H1 (cell line): ENCODE measurements around the gene SYCE1L. TPM values are rescaled to one million over a fixed set of nuclear protein-coding genes. Genes with fewer than 3 reads are reported as not detected.

Source experiments
- CTCF ChIA-PET: fragments of 300-600 bp; sonication (Branson Sonifier 250); formaldehyde crosslinking; loops from one replicate; lab custom pipeline; 2021; ENCODE audit not compliant: partially characterized antibody; lab: Charles Lee
- POLR2A ChIA-PET: fragments of 300-600 bp; sonication (Branson Sonifier 250); formaldehyde crosslinking; loops from one replicate; lab custom pipeline; 2021; ENCODE audit warnings: inconsistent platforms; ENCODE audit not compliant: partially characterized antibody; lab: Charles Lee
- DNase-seq, 2 experiments: peaks; one replicate each; pipeline versions ENCODE4 v3.0.0 to v3.0.0-alpha.2; 2010 to 2022; ENCODE audit warnings: low spot score in 2 of 2, low read depth in 1 of 2, mixed read lengths in 1 of 2
- FAIRE-seq: peaks from 2 replicates; lab custom pipeline; 2011; peaks lifted over from hg19 to GRCh38; lab: Jason Lieb, UNC
- H2AFZ ChIP-seq: 2 replicates; pipeline ENCODE4 v1.8.1; 2012; ENCODE audit warnings: low read length, inconsistent platforms
- H2AK5ac ChIP-seq: 2 replicates; pipeline ENCODE4 v1.6.1; 2013; ENCODE audit warnings: low read depth, low read length
- H2BK120ac ChIP-seq: replicated peaks from 2 replicates; pipeline ENCODE3; 2013; ENCODE audit warnings: low read depth, low read length, inconsistent platforms
- H2BK12ac ChIP-seq: 2 replicates; pipeline ENCODE4 v1.6.1; 2013; ENCODE audit warnings: low read depth, low read length
- H2BK15ac ChIP-seq: 2 replicates; pipeline ENCODE4 v1.6.1; 2013; ENCODE audit warnings: low read length
- H2BK20ac ChIP-seq: 2 replicates; pipeline ENCODE4 v1.6.1; 2013; ENCODE audit warnings: low read length
- H2BK5ac ChIP-seq: 2 replicates; pipeline ENCODE4 v1.6.1; 2013; ENCODE audit warnings: low read depth, low read length
- H3K14ac ChIP-seq: 2 replicates; pipeline ENCODE4 v1.6.1; 2013; ENCODE audit warnings: inconsistent platforms; ENCODE audit not compliant: insufficient read length
- H3K18ac ChIP-seq: 2 replicates; pipeline ENCODE4 v1.6.1; 2013; ENCODE audit warnings: low read length; ENCODE audit errors: extremely low read depth
- H3K23ac ChIP-seq: 2 replicates; pipeline ENCODE4 v1.6.1; 2013; ENCODE audit warnings: inconsistent platforms; ENCODE audit not compliant: insufficient read length
- H3K23me2 ChIP-seq: 2 replicates; pipeline ENCODE4 v1.6.1; 2013; ENCODE audit warnings: low read depth, low read length
- H3K27ac ChIP-seq: 2 replicates; pipeline ENCODE4 v1.6.1; 2011; ENCODE audit warnings: low read depth, low read length, inconsistent platforms
- H3K27me3 ChIP-seq, 4 experiments: replicated peaks in 1 of 4; 1 replicate in 1 of 4; 2 replicates in 3 of 4; pipeline versions ENCODE4 v1.6.1 to v1.8.1; 2011 to 2013; ENCODE audit warnings: low read length in 3 of 4, mild to moderate bottlenecking in 3 of 4, inconsistent platforms in 2 of 4, mixed read lengths in 2 of 4, moderate library complexity in 1 of 4; ENCODE audit not compliant: control insufficient read depth in 3 of 4, insufficient read depth in 3 of 4; ENCODE audit errors: extremely low read depth in 1 of 4
- H3K36me3 ChIP-seq, 4 experiments: 2 replicates each; pipeline versions ENCODE4 v1.6.1 to v1.8.1; 2011 to 2013; ENCODE audit warnings: mild to moderate bottlenecking in 4 of 4, low read length in 3 of 4, moderate library complexity in 2 of 4, control low read depth in 1 of 4, inconsistent platforms in 1 of 4; ENCODE audit not compliant: insufficient read depth in 4 of 4, control insufficient read depth in 2 of 4
- H3K4ac ChIP-seq: replicated peaks from 2 replicates; pipeline ENCODE3; 2013; ENCODE audit warnings: low read length, low read depth, mixed read lengths, inconsistent platforms; ENCODE audit not compliant: insufficient read length
- H3K4me1 ChIP-seq, 4 experiments: replicated peaks in 1 of 4; 1 replicate in 1 of 4; 2 replicates in 3 of 4; pipeline versions ENCODE4 v1.6.1 to v1.8.1; 2011 to 2013; ENCODE audit warnings: low read length in 3 of 4, inconsistent platforms in 2 of 4, mixed read lengths in 1 of 4; ENCODE audit not compliant: insufficient read depth in 4 of 4, control insufficient read depth in 3 of 4
- H3K4me2 ChIP-seq, 2 experiments: 2 replicates each; pipeline versions ENCODE4 v1.6.1 to v1.8.1; 2011 to 2013; ENCODE audit warnings: low read depth in 2 of 2, low read length in 2 of 2, control low read depth in 1 of 2, inconsistent platforms in 1 of 2, mild to moderate bottlenecking in 1 of 2; ENCODE audit not compliant: insufficient read depth in 1 of 2
- H3K4me3 ChIP-seq, 4 experiments: fragments of 200-600, 300-600 bp in 1 of 4; sonication (generic), shearing (Covaris generic), sonication (Bioruptor Twin) in 1 of 4; 2 replicates each; pipeline versions ENCODE4 v1.5.1 to v1.8.1; 2011 to 2016; ENCODE audit warnings: low read length in 4 of 4, low read depth in 3 of 4, control low read depth in 2 of 4, inconsistent platforms in 2 of 4, mild to moderate bottlenecking in 2 of 4, mixed read lengths in 1 of 4, moderate library complexity in 1 of 4; ENCODE audit not compliant: insufficient read depth in 2 of 4; ENCODE audit errors: extremely low read depth in 1 of 4
- H3K56ac ChIP-seq: replicated peaks from 2 replicates; pipeline ENCODE3; 2013; ENCODE audit warnings: low read depth, mild to moderate bottlenecking, mixed read lengths, low read length, inconsistent platforms; ENCODE audit not compliant: insufficient read length
- H3K79me1 ChIP-seq: 2 replicates; pipeline ENCODE4 v1.6.1; 2013; ENCODE audit warnings: low read depth, low read length, control low read depth
- H3K79me2 ChIP-seq, 2 experiments: 2 replicates each; pipeline versions ENCODE4 v1.6.1 to v1.8.1; 2012 to 2013; ENCODE audit warnings: low read length in 2 of 2, mild to moderate bottlenecking in 2 of 2, inconsistent platforms in 1 of 2; ENCODE audit not compliant: insufficient read depth in 2 of 2, control insufficient read depth in 1 of 2
- H3K9ac ChIP-seq, 4 experiments: replicated peaks in 1 of 4; 1 replicate in 1 of 4; 2 replicates in 3 of 4; pipeline versions ENCODE4 v1.6.1 to v1.8.1; 2011 to 2013; ENCODE audit warnings: low read depth in 3 of 4, low read length in 3 of 4, control low read depth in 2 of 4, mild to moderate bottlenecking in 2 of 4, moderate library complexity in 2 of 4, inconsistent platforms in 1 of 4; ENCODE audit errors: extremely low read depth in 1 of 4
- H3K9me3 ChIP-seq, 2 experiments: 2 replicates each; pipeline versions ENCODE4 v1.6.1 to v1.8.1; 2012 to 2013; ENCODE audit warnings: mild to moderate bottlenecking in 2 of 2, moderate library complexity in 2 of 2, control low read depth in 1 of 2, inconsistent platforms in 1 of 2, low read depth in 1 of 2, low read length in 1 of 2, mixed read lengths in 1 of 2; ENCODE audit not compliant: insufficient read depth in 2 of 2
- H4K20me1 ChIP-seq, 2 experiments: replicated peaks in 1 of 2; 2 replicates each; pipeline versions ENCODE3 to v1.8.1; 2011 to 2013; ENCODE audit warnings: inconsistent platforms in 2 of 2, low read length in 2 of 2, mild to moderate bottlenecking in 1 of 2; ENCODE audit not compliant: insufficient read depth in 2 of 2, control insufficient read depth in 1 of 2
- H4K5ac ChIP-seq: 2 replicates; pipeline ENCODE4 v1.6.1; 2013; ENCODE audit warnings: low read length, low read depth, mixed read lengths, inconsistent platforms; ENCODE audit not compliant: insufficient read length
- H4K8ac ChIP-seq: 2 replicates; pipeline ENCODE4 v1.8.0; 2013; ENCODE audit warnings: mild to moderate bottlenecking, moderate library complexity, low read length, inconsistent platforms; ENCODE audit not compliant: insufficient read depth; ENCODE audit errors: extremely low read depth
- H4K91ac ChIP-seq: replicated peaks from 2 replicates; pipeline ENCODE3; 2013; ENCODE audit warnings: low read length, mixed read lengths, inconsistent platforms; ENCODE audit not compliant: insufficient read length
- CBX8 ChIP-seq: fragments of 300-800, 300-1000 bp; sonication (generic); IDR thresholded peaks from 2 replicates; pipeline ENCODE4 v1.7.1; 2016; ENCODE audit warnings: low read depth, low read length, borderline replicate concordance
- CHD1 ChIP-seq: IDR thresholded peaks from 2 replicates; pipeline ENCODE4 v1.6.1; 2012; ENCODE audit warnings: low read depth, low read length, improper control_type of control experiment
- CHD2 ChIP-seq: IDR thresholded peaks from 2 replicates; pipeline ENCODE4 v1.6.1; 2012; ENCODE audit warnings: low read length, improper control_type of control experiment
- JUND ChIP-seq: IDR thresholded peaks from 2 replicates; pipeline ENCODE4 v1.6.1; 2011; ENCODE audit warnings: mild to moderate bottlenecking, improper control_type of control experiment, low read length
- NANOG ChIP-seq: IDR thresholded peaks from 2 replicates; pipeline ENCODE4 v1.6.1; 2011; ENCODE audit warnings: low read length, low read depth, mild to moderate bottlenecking, inconsistent platforms; ENCODE audit not compliant: insufficient read depth, poor library complexity, severe bottlenecking
- SIRT6 ChIP-seq: IDR thresholded peaks from one replicate; pipeline ENCODE4 v1.7.1; 2012; ENCODE audit warnings: low read length, inconsistent platforms
- SIX5 ChIP-seq: IDR thresholded peaks from 2 replicates; pipeline ENCODE4 v1.6.1; 2011; ENCODE audit warnings: mild to moderate bottlenecking, low read depth, low read length
- SUZ12 ChIP-seq: fragments of 200-600 bp; sonication (generic); IDR thresholded peaks from 2 replicates; pipeline ENCODE4 v1.6.1; 2012; ENCODE audit warnings: mild to moderate bottlenecking, inconsistent platforms, low read length, moderate library complexity, mixed read lengths
- TBP ChIP-seq: IDR thresholded peaks from 2 replicates; pipeline ENCODE4 v1.6.1; 2011; ENCODE audit warnings: low read depth, low read length, improper control_type of control experiment
- WGBS, 2 experiments: shearing (Covaris generic) in 1 of 2; methylation state at CpG; one replicate each; pipeline versions ENCODE4 v1.1.6 to v1.1.7; 2013 to 2015; ENCODE audit warnings: low lambda C conversion rate in 2 of 2, mixed read lengths in 2 of 2, inconsistent platforms in 1 of 2, low coverage in 1 of 2, missing lambda C conversion rate in 1 of 2; ENCODE audit not compliant: insufficient replicate concordance in 2 of 2, insufficient coverage in 1 of 2, insufficient read length in 1 of 2; ENCODE audit errors: extremely low coverage in 1 of 2, missing lambda C conversion rate in 1 of 2; 5-methylcytosine and 5-hydroxymethylcytosine counted together
- polyA plus RNA-seq, 7 experiments: library from polyadenylated mRNA; depleted of rRNA in 3 of 7; stranded (reverse) in 5 of 7; unstranded in 2 of 7; fragments of >200 nt in 5 of 7; fragments of 200-250 nt in 2 of 7; gene quantifications; 1 replicate in 5 of 7; 2 replicates in 1 of 7; 4 replicates in 1 of 7; pipeline versions ENCODE4 v1.2.1 to v1.2.3, GENCODE V29; 2011 to 2013; ENCODE audit warnings: missing spikeins in 2 of 7, mixed read lengths in 2 of 7
- total RNA-seq: library from RNA; stranded (reverse); fragmentation: NEBNext Ultra II Directional; extraction: Animal tissue kit (Norgen Biotek cat#: 25700); gene quantifications from 2 replicates; pipeline ENCODE4 v1.2.1, GENCODE V29; 2021
- TF ChIP-seq, protein P1 (sequence below): IDR thresholded peaks from 2 replicates; pipeline ENCODE4 v1.6.1; 2012; ENCODE audit warnings: inconsistent platforms
- TF ChIP-seq, protein P2 (sequence below): IDR thresholded peaks from 2 replicates; pipeline ENCODE4 v1.6.1; 2012; ENCODE audit warnings: low read length, inconsistent platforms
- TF ChIP-seq, protein P3 (sequence below): IDR thresholded peaks from 2 replicates; pipeline ENCODE4 v1.6.1; 2012; ENCODE audit warnings: inconsistent platforms

The SYCE1L gene
- total and polyA plus RNA-seq, 2 of the 8 experiments (the other 6 are each of a cell fraction or from before 2014, with no cell fraction given), result 5.8 to 6.8 TPM

DNA sequence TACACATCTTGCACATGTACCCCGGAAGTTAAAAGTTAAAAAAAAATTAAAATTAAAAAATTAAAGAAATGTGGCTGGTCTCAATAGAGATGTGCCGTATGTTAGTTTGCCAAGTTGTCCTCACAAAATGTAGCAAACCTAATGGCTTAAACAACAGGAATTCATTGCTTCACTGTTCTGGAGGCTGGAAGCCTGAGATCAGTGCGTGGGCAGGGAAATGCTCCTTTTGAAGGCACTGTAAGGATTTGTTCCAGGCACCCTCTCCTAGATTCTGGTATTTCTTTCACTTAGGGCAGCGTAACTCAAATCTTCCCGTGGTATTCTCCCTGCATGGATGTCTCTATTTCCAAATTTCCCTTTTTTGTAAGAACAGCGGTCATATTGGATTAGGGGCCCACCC is 40.9 kb upstream of the SYCE1L start:
- ChIA-PET CTCF (no interaction called here), POLR2A (no interaction called here)
- DNase-seq (no peak), FAIRE-seq (no peak)
- Histone ChIP-seq H3K9ac (no peak overlapping the region), H2BK20ac (no peak overlapping the region), H3K23me2 (no peaks in the 10 kb centered on the region), H2BK120ac (no peak overlapping the region), H3K23ac (no peak overlapping the region), H2BK5ac (no peak overlapping the region), H3K27ac (no peak overlapping the region), H3K4me1 (no peaks in the 10 kb centered on the region), H3K4ac (no peak overlapping the region), H3K18ac (no peak overlapping the region), H2BK15ac (no peak overlapping the region), H4K91ac (no peak overlapping the region), H3K4me2 (no peak overlapping the region), H3K27me3 (no peaks in the 10 kb centered on the region), H3K9me3 (no peaks in the 10 kb centered on the region), H2AFZ (no peak overlapping the region), H4K5ac (no peak overlapping the region), H2AK5ac (no peak overlapping the region), H3K79me1 (no peaks in the 10 kb centered on the region), H4K8ac (no peak overlapping the region), H3K56ac (no peak overlapping the region), H3K36me3 (no peaks in the 10 kb centered on the region; a peak in 2 of 8 replicates), H3K4me3 (no peak overlapping the region), H3K79me2 (no peaks in the 10 kb centered on the region), H2BK12ac (no peak overlapping the region), H3K14ac (no peak overlapping the region), H4K20me1 (no peaks in the 10 kb centered on the region)
- 95% methylated on average over 6 of the region's 6 CpGs; no CpG with 5 or more reads in 1 of the 2 experiments for WGBS, 2 experiments
- TF ChIP-seq SIX5 (no peak), CHD2 (no peak), JUND (no peak), CHD1 (no peak), CBX8 (no peak), TBP (no peak), SUZ12 (no peak), NANOG (no peak), SIRT6 (no peak)
- TF ChIP-seq, protein P1, sequence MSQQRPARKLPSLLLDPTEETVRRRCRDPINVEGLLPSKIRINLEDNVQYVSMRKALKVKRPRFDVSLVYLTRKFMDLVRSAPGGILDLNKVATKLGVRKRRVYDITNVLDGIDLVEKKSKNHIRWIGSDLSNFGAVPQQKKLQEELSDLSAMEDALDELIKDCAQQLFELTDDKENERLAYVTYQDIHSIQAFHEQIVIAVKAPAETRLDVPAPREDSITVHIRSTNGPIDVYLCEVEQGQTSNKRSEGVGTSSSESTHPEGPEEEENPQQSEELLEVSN, result no peak
- TF ChIP-seq, protein P2, sequence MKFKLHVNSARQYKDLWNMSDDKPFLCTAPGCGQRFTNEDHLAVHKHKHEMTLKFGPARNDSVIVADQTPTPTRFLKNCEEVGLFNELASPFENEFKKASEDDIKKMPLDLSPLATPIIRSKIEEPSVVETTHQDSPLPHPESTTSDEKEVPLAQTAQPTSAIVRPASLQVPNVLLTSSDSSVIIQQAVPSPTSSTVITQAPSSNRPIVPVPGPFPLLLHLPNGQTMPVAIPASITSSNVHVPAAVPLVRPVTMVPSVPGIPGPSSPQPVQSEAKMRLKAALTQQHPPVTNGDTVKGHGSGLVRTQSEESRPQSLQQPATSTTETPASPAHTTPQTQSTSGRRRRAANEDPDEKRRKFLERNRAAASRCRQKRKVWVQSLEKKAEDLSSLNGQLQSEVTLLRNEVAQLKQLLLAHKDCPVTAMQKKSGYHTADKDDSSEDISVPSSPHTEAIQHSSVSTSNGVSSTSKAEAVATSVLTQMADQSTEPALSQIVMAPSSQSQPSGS, result no peak
- TF ChIP-seq, protein P3, sequence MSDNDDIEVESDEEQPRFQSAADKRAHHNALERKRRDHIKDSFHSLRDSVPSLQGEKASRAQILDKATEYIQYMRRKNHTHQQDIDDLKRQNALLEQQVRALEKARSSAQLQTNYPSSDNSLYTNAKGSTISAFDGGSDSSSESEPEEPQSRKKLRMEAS, result no peak
